ENCODE data around the gene LRBA.

Gene LRBA

DNA sequence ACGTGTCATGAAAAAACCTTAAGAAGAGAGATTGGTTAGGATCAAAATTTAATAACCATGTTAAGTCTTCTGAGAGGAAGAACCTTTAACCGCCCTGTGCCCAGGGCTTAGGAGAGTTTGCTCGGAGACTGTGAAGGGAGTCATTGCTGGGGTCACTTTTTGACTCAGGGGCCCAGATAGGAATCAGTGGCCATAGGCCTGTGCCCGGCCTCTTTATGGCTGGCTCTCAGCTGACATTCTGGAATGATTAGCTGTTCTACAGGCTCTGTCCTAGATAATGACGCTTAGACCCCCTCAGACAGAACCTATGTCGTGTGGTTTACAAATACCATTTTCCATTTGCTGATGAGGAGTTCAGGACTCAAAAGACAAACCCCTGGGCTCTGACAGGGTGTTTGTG lies 762.8 kb downstream of the LRBA start:
- no peak for DNase-seq

DNA sequence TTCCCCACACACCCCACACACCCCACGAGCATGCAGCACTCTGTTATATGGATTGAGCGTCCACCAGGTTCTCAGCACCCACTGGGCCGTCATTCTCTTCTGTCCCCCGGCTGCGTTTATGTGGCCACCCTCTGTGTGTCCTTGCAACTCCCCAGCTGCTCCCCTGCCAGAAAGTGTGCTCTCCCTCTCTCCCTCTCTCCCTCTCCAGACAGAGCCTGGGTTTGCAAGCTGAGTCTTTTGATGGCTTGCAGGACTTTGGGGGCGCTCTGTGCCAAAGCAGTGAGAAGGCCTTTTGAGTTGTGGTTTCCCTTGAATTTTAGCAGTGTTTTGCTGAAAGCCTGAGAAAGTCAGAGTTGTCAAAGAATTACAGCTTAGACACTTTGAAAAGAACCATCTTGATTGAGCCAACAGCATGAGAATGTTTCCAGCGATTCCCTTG lies 763.3 kb downstream of the LRBA start:
- DNase-seq: no peak

DNA sequence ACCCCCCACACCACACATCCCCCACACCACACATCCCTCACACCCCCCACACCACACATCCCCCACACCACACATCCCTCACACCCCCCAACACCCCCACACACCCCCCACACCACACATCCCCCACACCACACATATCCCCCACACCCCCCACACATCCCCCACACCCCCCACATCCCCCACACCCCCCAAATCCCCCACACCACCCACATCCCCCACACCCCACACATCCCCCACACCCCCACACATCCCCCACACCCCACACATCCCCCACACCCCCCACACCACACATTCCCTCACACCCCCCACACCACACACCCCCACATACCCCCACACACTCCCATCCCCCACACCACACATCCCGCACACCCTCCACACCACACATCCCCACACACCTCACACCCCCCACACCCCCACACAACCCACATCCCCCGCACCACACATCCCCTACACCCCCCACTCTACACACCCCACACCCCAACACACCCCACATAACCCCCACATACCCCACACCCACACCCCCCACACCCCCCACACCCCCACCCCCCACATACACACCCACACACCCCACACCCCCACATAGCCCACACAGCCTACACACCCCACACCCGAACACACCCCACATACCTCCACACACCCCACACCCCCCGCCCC lies 764.0 kb downstream of the LRBA start:
- no peak for DNase-seq

DNA sequence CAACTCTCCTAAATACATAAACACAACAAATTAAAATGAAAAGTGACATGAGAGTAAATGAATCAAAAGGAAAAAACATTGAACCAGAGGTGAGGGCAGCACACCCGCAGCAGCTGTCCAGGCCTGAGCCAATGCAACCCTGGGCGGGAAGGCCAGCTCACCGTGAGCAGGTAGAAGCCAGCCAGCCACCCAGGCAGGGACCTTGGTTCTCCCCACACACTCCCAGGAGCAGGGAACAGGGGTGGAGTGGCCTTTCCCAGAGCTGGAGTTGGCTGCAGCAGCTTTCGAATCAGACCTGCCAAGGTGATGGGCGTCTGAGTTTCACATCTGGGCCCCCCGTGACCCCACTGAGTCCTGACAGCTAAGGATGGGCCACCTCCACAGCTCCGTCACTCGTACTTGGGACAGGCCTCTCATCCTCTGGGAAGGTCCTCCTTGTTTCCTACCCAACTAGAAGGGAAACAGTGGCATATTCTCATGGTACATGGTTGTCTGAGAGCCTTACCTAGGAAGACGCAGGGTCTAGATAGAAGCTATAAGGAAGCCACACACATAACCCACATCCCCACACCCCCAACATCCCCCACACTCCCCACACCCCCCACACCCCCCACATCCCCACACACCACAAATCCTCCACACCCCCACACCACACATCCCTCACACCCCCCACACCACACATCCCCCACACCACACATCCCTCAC lies 764.6 kb downstream of the LRBA start:
- DNase-seq: no peak

DNA sequence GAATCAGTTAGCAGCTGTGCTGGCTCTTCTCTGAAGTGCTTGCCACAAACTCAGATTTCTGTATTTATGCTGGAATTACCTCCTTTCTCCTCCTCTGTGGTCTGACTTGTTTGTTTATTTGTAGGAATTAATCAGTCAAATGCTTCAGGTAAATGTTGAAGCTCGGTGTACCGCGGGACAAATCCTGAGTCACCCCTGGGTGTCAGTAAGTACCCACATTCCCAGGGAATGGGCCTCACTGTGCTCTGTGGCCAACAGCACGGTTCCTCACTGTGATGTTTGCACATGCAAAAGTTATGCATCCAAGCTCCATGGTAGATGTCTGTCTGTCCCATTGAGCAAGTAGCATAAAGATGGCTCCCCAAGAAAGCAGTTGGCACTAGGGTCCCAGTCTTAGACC lies 766.9 kb downstream of the LRBA start:
- DNase-seq: no peak

DNA sequence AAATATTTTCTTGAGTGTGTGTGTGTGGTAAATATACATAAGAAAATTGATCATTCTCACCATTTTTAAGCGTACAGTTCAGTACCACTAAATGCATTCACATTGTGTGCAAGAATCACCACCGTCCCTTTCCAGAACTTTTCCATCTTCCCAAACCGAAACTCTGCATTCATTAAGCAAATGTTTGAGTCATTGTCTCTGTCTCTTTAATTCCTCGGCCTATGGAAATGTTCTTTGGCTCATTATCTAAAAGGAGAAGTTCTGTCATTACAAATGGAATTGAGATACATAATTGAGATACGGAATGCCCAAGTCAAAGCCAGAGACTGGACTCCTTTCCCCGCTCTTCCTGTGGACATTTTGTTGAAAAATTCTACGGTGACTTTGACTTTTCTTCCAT lies 767.9 kb downstream of the LRBA start:
- no peak for DNase-seq

DNA sequence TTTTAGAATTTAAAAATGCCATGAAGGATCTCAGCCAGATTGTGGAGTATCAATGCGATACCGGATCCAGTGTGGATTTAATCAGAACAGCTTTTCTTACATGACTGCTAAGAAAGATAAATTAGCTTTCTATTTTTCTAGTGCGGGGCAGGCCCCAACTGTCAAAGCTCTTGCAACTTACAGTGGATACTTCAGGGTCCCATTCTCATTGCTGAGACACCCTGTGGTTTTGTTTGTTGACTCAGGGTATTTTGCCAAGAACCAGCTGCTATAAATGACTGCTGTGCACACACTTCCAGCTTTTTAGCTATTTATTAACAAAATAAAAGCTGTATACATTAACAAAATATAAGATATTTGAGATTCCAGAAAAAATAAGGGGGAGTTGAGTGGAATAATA lies 770.5 kb downstream of the LRBA start:
- no peak for DNase-seq

DNA sequence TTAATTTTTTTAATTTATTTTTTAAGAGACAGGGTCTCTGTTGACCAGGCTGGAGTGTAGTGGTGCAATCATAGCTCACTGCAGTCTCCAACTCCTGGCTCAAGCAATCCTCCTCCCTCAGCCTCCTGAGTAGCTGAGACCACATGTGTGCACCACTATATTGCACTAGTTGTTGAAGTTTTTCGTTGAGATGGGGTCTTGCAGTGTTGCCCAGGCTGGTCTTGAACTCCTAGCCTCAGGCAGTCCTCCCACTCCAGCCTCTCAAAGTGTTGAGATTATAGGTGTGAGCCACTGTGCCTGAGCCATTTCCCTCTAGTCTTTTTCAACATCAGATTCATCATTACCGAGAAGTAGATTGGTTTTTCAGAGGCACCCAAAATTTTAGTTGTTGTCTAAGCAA lies 771.2 kb downstream of the LRBA start:
- DNase-seq: no peak

DNA sequence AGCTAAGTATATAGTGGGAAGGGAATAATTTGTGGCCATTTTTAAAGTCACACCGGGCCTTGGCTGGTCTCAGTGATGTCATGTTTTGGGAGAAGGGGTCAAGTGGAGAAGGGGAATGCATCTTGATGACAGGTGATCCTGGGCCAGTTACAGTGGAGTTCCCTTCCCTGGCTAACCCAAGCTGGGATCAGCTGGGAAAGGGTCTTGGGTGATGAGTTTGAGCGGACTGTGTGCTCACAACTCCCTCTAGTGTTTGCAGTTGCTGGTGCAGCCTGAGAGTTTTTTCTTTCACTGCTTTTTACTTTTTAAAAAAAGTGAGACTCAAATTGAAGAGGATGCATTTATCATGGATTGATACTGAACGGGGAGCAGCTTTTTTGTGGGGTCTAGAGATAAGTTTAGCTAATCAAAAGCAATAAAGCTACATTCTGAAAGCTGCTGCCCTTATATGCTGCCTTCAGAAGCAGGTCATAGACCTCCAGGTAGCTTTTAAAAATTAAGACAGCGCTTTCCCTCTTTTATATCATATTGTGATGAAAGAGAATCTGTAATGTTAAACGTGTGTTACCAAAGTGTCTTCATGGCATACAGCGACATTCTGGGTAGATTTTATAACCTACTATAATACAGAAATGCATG lies 772.1 kb downstream of the LRBA start:
- peak in 1 of 2 experiments; percentile 10 for DNase-seq

DNA sequence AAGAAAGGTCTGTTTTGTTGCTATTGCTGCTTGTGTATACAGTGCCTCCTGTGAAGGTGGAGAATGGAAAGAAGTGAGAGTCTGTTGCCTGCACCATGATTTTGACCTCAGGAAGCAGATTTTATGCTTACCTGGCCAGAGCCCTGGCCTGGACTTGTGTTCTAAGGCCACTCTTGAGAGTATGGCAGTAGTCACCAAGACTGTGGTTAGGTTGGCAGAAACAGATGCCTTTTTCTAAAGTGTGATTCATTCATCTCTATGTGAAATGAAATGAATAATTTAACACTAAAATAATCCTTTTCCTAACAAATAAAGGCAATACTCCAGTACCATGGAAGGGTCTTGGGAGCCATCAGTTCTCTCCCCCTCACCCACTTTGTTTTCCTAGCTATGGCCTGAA lies 775.1 kb downstream of the LRBA start:
- no peak for DNase-seq

DNA sequence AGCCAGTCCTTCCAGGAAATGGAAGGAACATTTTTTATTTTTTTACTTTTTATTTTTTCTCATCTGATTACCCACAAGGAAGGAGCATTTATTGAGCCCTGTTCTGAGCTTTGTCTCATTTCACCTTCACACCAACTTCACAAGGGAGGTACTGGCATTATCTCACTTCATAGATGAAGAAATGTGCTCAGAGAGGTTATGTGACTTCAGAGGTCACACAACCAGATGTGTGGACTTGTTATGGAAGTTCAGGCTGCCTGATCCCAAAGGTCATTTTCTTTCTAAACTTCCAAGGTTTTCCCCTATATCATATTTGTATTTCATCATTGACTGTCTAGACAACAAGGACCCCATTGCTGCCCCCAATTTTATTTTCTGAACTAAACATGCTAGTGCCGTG lies 776.5 kb downstream of the LRBA start:
- DNase-seq: no peak

DNA sequence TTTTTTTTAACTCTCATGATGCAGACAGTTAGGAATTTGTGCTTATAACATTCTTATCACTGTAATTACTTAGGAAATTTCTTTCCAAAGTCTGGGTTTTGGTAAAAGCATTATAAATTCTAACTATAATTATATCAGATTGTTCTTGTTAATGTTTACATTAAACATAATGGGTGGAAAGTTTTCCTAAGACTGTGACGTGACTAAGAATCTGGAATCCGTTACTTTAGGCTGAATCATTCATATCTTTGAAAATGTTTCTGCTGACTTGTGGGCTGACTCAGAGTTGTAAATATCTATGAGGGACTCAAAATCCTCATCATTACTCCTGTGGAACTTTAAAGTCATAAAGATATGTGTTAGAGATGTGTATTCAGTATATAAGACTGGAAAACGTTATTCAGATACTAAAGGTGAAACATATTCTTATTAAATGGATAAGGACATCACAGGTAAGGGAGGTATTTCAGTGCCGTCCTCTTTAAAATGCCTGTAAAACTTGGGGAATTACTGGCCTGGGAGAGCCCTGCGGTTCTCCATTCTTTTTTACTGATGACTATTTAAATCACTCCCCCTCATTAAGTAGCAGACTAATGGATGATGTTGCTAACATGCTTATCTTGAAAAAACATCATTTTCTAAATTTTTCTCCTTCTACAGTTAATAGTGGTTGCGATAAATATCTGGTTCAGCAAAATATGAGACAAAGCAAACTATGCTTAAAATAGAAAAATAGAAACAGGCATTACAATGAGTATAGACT lies 777.8 kb downstream of the LRBA start:
- DNase-seq: no peak

DNA sequence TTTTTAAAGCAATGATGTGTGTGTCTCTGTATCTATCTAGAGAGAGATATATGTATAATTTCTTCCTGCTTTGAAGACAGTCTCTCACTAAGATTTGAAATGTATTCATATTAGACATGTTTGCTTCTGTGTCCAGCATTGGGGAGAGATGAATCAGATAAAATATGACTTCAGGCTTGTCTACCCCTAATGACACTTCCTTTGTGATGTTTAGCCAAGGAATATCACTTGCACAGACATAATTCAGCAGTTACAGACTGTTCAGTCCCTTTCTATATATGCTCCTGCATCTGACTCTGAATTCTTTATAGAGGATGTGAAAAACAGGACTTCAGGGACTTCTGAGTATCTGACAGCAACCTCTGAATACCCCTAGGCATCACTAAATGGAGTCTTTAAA lies 778.5 kb downstream of the LRBA start:
- DNase-seq: no peak

DNA sequence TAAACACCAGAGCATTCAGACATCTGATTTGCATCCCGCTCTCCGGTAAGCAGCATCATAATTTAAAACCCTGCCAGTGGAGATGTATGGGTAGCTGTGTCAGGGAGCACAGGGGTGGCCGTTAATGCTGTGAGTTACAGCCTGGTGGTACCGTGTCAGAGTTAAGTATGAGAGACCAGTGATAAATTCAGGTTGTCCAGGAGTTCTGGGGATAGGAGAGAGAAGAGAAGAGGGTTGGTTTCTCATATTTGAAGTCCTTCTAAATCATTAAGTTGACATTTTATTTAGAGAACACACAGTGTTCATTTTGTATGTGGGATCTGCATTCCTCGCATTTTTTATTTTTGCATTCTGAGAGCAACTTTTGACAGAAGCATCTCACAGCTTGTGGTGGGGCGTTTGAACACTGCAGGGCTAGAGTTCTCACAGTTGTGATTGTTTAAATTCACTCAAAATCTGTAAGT lies 779.2 kb downstream of the LRBA start:
- no peak for DNase-seq

DNA sequence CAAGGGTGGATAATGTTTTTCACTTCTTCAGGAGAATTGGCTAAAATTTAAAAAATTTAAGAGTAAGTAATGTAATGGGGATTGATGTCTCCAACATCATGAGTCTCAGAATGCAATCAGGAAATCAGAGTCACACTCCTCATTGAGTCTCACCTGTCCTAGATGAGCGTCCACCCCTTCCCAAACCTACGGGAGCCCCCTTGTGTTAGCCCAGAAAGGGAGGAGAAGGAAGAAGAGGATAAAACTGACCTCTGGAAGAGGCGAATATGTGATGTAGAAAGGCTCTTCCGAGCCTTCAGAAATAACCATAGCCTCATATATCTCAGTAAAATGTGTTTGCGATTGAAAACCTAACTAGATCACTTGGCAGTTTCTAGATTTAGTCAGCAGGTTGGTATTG lies 779.8 kb downstream of the LRBA start:
- no peak for DNase-seq

DNA sequence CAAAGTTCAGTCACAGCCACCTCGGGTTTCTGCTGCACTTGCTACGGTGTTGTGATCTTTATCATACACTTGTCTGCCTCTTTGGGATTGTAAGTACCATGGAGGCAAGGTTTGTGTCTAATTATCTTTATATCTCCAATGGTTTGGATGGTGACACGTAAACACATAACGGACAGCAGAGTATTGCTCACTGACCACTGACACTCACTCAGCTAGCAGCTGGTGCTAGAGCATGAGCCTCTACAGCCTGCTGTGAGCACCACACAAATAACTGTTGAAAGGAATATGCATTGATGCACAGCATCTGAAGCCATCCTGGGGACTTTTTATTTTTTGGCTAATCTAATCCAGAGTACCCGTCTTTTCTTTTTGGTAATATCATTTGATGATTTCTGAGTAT lies 780.8 kb downstream of the LRBA start:
- no peak for DNase-seq

DNA sequence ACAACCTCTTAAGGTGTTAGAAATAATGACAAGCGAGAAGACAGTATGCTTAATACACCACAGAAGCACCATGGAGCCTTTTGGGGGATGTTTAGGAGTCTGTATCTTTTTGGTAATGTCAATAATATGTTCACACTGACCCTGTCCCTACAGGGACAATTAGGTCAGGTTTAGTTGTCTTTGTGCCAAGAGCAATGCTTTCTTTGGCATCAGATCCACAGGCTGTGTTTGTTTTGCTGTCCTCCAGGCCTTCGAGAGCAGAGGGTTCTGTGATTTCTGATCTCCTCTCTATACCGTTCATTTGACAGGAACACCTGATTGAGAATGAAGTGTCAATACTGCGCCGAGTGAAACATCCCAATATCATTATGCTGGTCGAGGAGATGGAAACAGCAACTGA lies 783.1 kb downstream of the LRBA start:
- no peak for DNase-seq

DNA sequence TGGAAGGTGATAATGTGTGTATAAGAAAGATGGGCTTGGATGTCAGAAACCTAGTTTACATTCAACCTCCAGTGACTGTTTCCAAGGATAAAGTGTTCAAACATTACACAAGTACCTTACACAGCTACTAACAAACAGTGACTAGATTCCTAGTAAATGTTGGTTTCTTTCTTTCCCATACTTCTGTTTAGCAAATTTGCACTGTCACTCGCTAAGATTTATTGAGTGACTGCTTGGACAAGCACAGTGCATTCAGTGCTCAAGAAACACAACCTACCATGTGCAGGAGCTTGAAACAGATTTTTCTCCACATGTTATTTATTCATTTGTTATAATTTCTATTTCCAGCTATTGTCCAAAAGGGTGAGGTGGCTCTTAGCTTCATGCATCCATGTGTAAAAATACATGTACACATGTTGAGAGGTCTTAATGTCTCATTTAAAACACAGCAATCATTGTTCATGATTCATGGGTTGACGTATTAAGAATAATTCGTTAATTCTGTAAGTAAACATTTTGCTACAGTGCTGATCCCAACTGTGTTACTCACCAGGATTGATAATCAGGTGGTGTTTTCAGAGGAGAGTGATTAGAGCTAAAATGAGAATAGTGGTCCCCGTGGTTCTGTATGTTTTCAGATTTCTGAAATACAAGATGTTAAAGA lies 783.8 kb downstream of the LRBA start:
- DNase-seq: no peak

DNA sequence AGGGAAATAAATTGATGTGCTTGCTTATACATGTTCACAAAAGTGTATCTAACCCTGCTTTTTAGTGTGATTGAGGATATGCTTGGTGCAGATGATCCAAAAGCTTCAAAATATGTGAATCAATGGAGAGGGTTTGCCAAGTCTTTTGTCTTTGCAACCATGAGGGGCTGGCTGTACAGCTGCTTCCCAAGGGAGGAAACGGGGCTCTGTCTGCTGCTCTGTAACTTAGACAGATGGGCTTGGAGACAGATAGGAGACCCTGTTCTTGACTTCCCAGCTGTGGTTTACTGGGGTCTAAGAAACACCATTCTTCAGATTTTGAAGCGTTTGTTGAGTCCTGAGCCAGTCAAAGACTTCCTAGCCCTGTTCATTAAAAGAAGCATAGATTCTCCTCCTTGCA lies 784.5 kb downstream of the LRBA start:
- no peak for DNase-seq

DNA sequence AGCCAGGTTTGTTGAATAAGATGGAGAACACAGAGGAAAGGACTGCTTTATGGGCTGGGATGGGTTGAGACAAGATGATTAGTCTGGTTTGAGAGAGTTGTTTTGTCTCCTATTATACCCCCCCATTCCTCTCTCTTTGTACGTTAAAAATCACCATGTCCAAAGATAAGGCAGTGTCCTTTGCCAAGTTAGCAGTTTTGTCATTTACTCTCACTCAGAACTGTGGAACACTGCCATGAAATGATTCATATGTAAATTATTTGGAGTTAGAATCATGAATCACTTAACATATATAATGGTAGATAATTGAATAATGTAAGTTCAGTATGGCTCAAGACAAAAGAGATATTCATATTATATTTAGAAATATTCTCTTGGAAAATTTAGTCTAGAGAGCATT lies 785.6 kb downstream of the LRBA start:
- no peak for DNase-seq

DNA sequence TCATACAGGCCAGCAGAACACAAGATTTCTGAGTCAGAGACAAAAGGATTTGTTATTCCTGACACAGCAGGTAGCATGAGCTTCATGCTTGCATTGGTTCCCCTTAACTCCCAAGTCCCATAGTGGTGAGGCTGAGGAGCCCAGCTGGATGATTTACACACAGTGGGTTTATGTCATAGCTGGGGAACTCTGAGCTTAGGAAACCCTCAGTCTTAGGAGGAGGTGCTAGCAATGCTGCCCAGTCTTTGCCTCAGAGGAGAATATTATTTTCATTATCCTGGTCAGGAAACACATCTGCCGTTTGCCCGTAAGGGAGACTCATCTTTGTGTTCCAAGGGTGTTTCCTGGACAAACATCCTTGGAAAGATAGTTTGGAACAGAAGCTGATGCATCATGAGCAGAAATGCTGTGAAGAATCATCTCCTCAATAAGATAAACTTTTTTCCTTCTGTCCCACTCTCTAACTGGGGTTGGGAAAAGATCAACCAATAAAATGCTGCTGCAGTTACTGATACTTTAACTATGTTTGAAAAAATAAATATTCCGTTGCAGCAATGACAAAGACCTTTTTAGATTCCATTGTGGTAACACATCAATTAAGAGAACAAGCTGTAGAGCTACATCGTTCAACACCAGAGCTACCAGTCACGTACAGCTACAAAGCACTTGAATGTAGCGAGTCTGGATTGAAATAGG lies 790.0 kb downstream of the LRBA start:
- DNase-seq: no peak

DNA sequence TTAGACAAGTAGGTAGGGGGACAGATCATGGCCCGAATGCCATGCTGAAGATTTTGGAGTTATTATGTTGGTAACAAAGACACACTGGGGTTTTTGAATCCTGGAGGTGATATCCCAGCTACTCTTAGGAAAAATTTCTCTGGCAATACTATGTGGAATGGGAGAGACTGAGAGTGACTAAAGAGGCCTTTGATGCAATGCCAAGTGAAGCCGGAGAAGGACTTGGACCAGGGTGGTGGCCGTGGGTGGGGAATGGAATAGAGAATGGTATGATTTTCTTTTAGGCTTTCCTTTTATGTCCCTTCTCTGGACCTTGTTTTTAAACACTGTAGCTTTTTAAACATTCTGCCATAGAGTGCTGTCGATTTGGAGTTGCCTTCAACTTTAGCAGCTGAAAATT lies 795.2 kb downstream of the LRBA start:
- no peak for DNase-seq

All from NCI-H1930 (cell line).